IMR-90 (cell line): ENCODE results near the gene TERF2IP. TPM values are rescaled to one million over a fixed set of nuclear protein-coding genes. Genes with fewer than 3 reads are reported as not detected.

Experiments
- ATAC-seq: fragments of 200-7000 bp; cut with Tn5 transposase; 2 replicates; pipeline ENCODE4 v1.9.1; 2020; ENCODE audit warnings: low read depth, mild to moderate bottlenecking, moderate library complexity
- Bru-seq: library from RNA; stranded (reverse); fragments of 400-500 nt; gene quantifications from one replicate; lab custom pipeline; 2021; lab: Mats Ljungman, UMichigan
- BruChase-seq, 2 experiments: library from RNA; stranded (reverse); fragments of 400-500 nt; gene quantifications; one replicate each; lab custom pipeline; 2021; lab: Mats Ljungman, UMichigan
- BruUV-seq: library from RNA; stranded (reverse); fragments of 400-500 nt; replicated peaks from 2 replicates; lab custom pipeline; 2021; lab: Mats Ljungman, UMichigan
- CTCF ChIA-PET: fragments of 300-600 bp; formaldehyde crosslinking; extraction: SDS; loops from one replicate; lab custom pipeline; 2021; ENCODE audit warnings: antibody characterized with exemption; lab: Yijun Ruan, JAX
- POLR2A ChIA-PET: fragments of 300-600 bp; sonication (Branson Sonifier 250); formaldehyde crosslinking; loops from one replicate; lab custom pipeline; 2022; ENCODE audit warnings: antibody characterized with exemption; ENCODE audit not compliant: unreplicated experiment; lab: Charles Lee
- DNase-seq: peaks from one replicate; pipeline ENCODE4 v3.0.0; 2013
- H2AFZ ChIP-seq: replicated peaks from 2 replicates; pipeline ENCODE3; 2013; ENCODE audit warnings: low read length, mild to moderate bottlenecking; ENCODE audit not compliant: poor library complexity
- H2AK5ac ChIP-seq: 2 replicates; pipeline ENCODE4 v1.6.1; 2013; ENCODE audit warnings: low read depth, low read length, inconsistent platforms
- H2AK9ac ChIP-seq: replicated peaks from 2 replicates; pipeline ENCODE3; 2013; ENCODE audit warnings: mild to moderate bottlenecking, low read depth, low read length, moderate library complexity; ENCODE audit not compliant: poor library complexity
- H2BK120ac ChIP-seq: 2 replicates; pipeline ENCODE4 v1.6.1; 2013; ENCODE audit warnings: low read depth, low read length, inconsistent platforms
- H2BK15ac ChIP-seq: 3 replicates; pipeline ENCODE4 v1.6.1; 2013; ENCODE audit warnings: low read depth, low read length, inconsistent platforms
- H2BK20ac ChIP-seq: 2 replicates; pipeline ENCODE4 v1.6.1; 2013; ENCODE audit warnings: low read depth, mild to moderate bottlenecking, inconsistent platforms, low read length, moderate library complexity
- H2BK5ac ChIP-seq: 2 replicates; pipeline ENCODE4 v1.6.1; 2013; ENCODE audit warnings: mild to moderate bottlenecking, low read depth, low read length, inconsistent platforms; ENCODE audit not compliant: poor library complexity, severe bottlenecking
- H3K14ac ChIP-seq: replicated peaks from 2 replicates; pipeline ENCODE4 v1.6.1; 2013; ENCODE audit warnings: low read depth, low read length, inconsistent platforms
- H3K18ac ChIP-seq: 2 replicates; pipeline ENCODE4 v1.6.1; 2013; ENCODE audit warnings: low read depth, low read length, control low read depth
- H3K23ac ChIP-seq: 2 replicates; pipeline ENCODE4 v1.6.1; 2013; ENCODE audit warnings: low read depth, low read length, inconsistent platforms
- H3K27ac ChIP-seq: 2 replicates; pipeline ENCODE4 v1.5.1; 2013; ENCODE audit warnings: mild to moderate bottlenecking, control low read depth, low read length; ENCODE audit not compliant: insufficient read depth
- H3K27me3 ChIP-seq: 2 replicates; pipeline ENCODE4 v1.6.1; 2013; ENCODE audit warnings: low read length; ENCODE audit not compliant: control insufficient read depth, insufficient read depth
- H3K36me3 ChIP-seq: 2 replicates; pipeline ENCODE4 v1.6.1; 2013; ENCODE audit warnings: low read length, mixed read lengths; ENCODE audit not compliant: control insufficient read depth, insufficient read depth
- H3K4ac ChIP-seq: 2 replicates; pipeline ENCODE4 v1.6.1; 2013; ENCODE audit warnings: low read depth, low read length, inconsistent platforms
- H3K4me1 ChIP-seq: 2 replicates; pipeline ENCODE4 v1.6.1; 2013; ENCODE audit warnings: low read length, mixed read lengths; ENCODE audit not compliant: control insufficient read depth, insufficient read depth
- H3K4me2 ChIP-seq: 2 replicates; pipeline ENCODE4 v1.6.1; 2013; ENCODE audit warnings: low read depth, mild to moderate bottlenecking, control low read depth, low read length, moderate library complexity
- H3K4me3 ChIP-seq: 2 replicates; pipeline ENCODE4 v1.5.1; 2013; ENCODE audit warnings: low read depth, mild to moderate bottlenecking, control low read depth, low read length, moderate library complexity; ENCODE audit not compliant: insufficient read depth
- H3K56ac ChIP-seq: 2 replicates; pipeline ENCODE4 v1.6.1; 2013; ENCODE audit warnings: low read length, inconsistent platforms; ENCODE audit not compliant: insufficient read depth; ENCODE audit errors: extremely low read depth
- H3K79me1 ChIP-seq, 2 experiments: 2 replicates each; pipeline ENCODE4 v1.6.1; 2013; ENCODE audit warnings: low read length in 2 of 2, inconsistent platforms in 1 of 2, low read depth in 1 of 2
- H3K9ac ChIP-seq: 2 replicates; pipeline ENCODE4 v1.6.1; 2013; ENCODE audit warnings: low read depth, low read length, control low read depth
- H3K9me1 ChIP-seq: 2 replicates; pipeline ENCODE4 v1.6.1; 2013; ENCODE audit warnings: low read length, inconsistent platforms; ENCODE audit not compliant: insufficient read depth
- H3K9me3 ChIP-seq: 2 replicates; pipeline ENCODE4 v1.6.1; 2013; ENCODE audit warnings: low read length; ENCODE audit not compliant: control insufficient read depth, insufficient read depth
- H4K20me1 ChIP-seq: 2 replicates; pipeline ENCODE4 v1.6.1; 2013; ENCODE audit warnings: low read length, inconsistent platforms; ENCODE audit not compliant: insufficient read depth
- H4K5ac ChIP-seq: 2 replicates; pipeline ENCODE4 v1.6.1; 2013; ENCODE audit warnings: mild to moderate bottlenecking, low read depth, low read length, control low read depth
- H4K8ac ChIP-seq, 2 experiments: 2 replicates each; pipeline ENCODE4 v1.6.1; 2013; ENCODE audit warnings: low read depth in 2 of 2, low read length in 2 of 2, control low read depth in 1 of 2, inconsistent platforms in 1 of 2
- H4K91ac ChIP-seq: 2 replicates; pipeline ENCODE4 v1.6.1; 2013; ENCODE audit warnings: low read depth, low read length, inconsistent platforms; ENCODE audit not compliant: insufficient read depth
- BHLHE40 ChIP-seq: fragments of 150-350 bp; IDR thresholded peaks from 2 replicates; pipeline ENCODE4 v1.6.1; 2016; ENCODE audit warnings: mild to moderate bottlenecking, low read depth, low read length
- CEBPB ChIP-seq: IDR thresholded peaks from 2 replicates; pipeline ENCODE4 v1.6.1; 2012; ENCODE audit warnings: low read depth, low read length, improper control_type of control experiment
- CHD1 ChIP-seq: IDR thresholded peaks from 2 replicates; pipeline ENCODE4 v1.6.1; 2012; ENCODE audit warnings: low read depth, low read length, improper control_type of control experiment
- CTCF ChIP-seq: conservative IDR thresholded peaks from 2 replicates; pipeline ENCODE4 v1.5.1; 2012; ENCODE audit warnings: mild to moderate bottlenecking, low read depth, low read length, improper control_type of control experiment
- MAFK ChIP-seq: IDR thresholded peaks from 2 replicates; pipeline ENCODE4 v1.6.1; 2012; ENCODE audit warnings: low read depth, low read length, improper control_type of control experiment
- MAZ ChIP-seq: IDR thresholded peaks from 2 replicates; pipeline ENCODE4 v1.6.1; 2012; ENCODE audit warnings: low read depth, mild to moderate bottlenecking, low read length, improper control_type of control experiment, moderate library complexity, borderline replicate concordance
- MXI1 ChIP-seq: IDR thresholded peaks from 2 replicates; pipeline ENCODE4 v1.6.1; 2012; ENCODE audit warnings: low read depth, mild to moderate bottlenecking, low read length, moderate library complexity, borderline replicate concordance
- POLR2A ChIP-seq: IDR thresholded peaks from 2 replicates; pipeline ENCODE4 v1.6.1; 2012; ENCODE audit warnings: mild to moderate bottlenecking, low read depth, low read length
- RAD21 ChIP-seq: IDR thresholded peaks from 2 replicates; pipeline ENCODE4 v1.6.1; 2012; ENCODE audit warnings: low read length, improper control_type of control experiment
- RCOR1 ChIP-seq: IDR thresholded peaks from 2 replicates; pipeline ENCODE4 v1.6.1; 2012; ENCODE audit warnings: mild to moderate bottlenecking, low read length, improper control_type of control experiment; ENCODE audit not compliant: insufficient replicate concordance
- USF2 ChIP-seq: fragments of 150-350 bp; IDR thresholded peaks from 2 replicates; pipeline ENCODE4 v1.6.1; 2017; ENCODE audit warnings: mild to moderate bottlenecking, antibody characterized with exemption, low read length, low read depth
- WGBS, 2 experiments: methylation state at CpG; one replicate each; pipeline versions ENCODE4 v1.1.5 to v1.1.7; 2013; ENCODE audit warnings: missing lambda C conversion rate in 2 of 2; ENCODE audit not compliant: insufficient read length in 1 of 2; ENCODE audit errors: extremely low coverage in 2 of 2; 5-methylcytosine and 5-hydroxymethylcytosine counted together
- dilution Hi-C: fragments of 300-500 bp; cut with HindIII; formaldehyde crosslinking; loops from one replicate; pipeline ENCODE4 v1.14.3; 2018; ENCODE audit warnings: low sequenced_read_pairs; ENCODE audit not compliant: unreplicated experiment
- in situ Hi-C: fragments of 300-500 bp; cut with MboI; formaldehyde crosslinking; loops from 3 replicates; pipeline ENCODE4 v1.14.3; 2019; ENCODE audit warnings: low sequenced_read_pairs, inconsistent platforms, mixed read lengths
- intact Hi-C: fragments of 100-400 bp; cut with micrococcal nuclease; formaldehyde crosslinking; loops from 2 replicates; pipeline ENCODE4 v1.10.0; 2022
- long read RNA-seq: library from polyadenylated mRNA; unstranded; transcript quantifications from one replicate; pipeline ENCODE4 v2.0.0, GENCODE V29; 2021; ENCODE audit not compliant: unreplicated experiment
- polyA plus RNA-seq, 3 experiments: library from polyadenylated mRNA; depleted of rRNA; stranded (reverse); fragments of >200 nt; gene quantifications; 2 replicates each; pipeline ENCODE4 v1.2.3, GENCODE V29; 2012; ENCODE audit warnings: low replicate concordance in 1 of 3
- total RNA-seq: library from RNA; depleted of rRNA; stranded (reverse); fragments of >200 nt; gene quantifications from 2 replicates; pipeline ENCODE4 v1.2.3, GENCODE V29; 2012; rRNA removed

Gene TERF2IP
- total RNA-seq (15.4 and 25.6 TPM in 2 replicates), polyA plus RNA-seq (2012; rRNA removed) (32.5 and 35.2 TPM in 2 replicates), Bru-seq, nascent RNA (percentile 91 among the genes with signal in this experiment), BruChase-seq, experiment 1, labeled RNA remaining after a 6-hour chase (percentile 85 among the genes with signal in this experiment), BruChase-seq, experiment 2, labeled RNA remaining after a 2-hour chase (percentile 90 among the genes with signal in this experiment)
- polyA plus RNA-seq (2012; cell fraction: cytosol; rRNA removed), result 24.6 and 30.8 TPM in 2 replicates
- polyA plus RNA-seq (2012; cell fraction: nucleus; rRNA removed; ENCODE audit: low replicate concordance), result 19.4 and 22.6 TPM in 2 replicates
- long read RNA-seq, transcript TERF2IP-201 (3 exons, 2,118 nt), result major isoform, 162 of 176 reads
- long read RNA-seq, partial matches to known transcripts, result 4 of 176 reads
- long read RNA-seq, other reads (novel, unspliced or antisense), result 9 of 176 reads

- intact Hi-C loops, result loop anchor here (1.0 to 10.0 kb wide), 2 partner anchors 117 to 1527 kb away; no protein-coding TSS in a partner anchor
- H4K8ac ChIP-seq, result peak within 1 kb of the TSS; percentile 82 to 90
- H3K23ac ChIP-seq, result peak within 1 kb of the TSS; percentile 86
- H4K5ac ChIP-seq, result peak within 1 kb of the TSS; percentile 95
- H3K27me3 ChIP-seq, result no peaks in the 10 kb centered on the region
- peak within 1 kb of the TSS; percentile 99 for H3K9ac ChIP-seq
- H2AFZ ChIP-seq, result peak within 1 kb of the TSS; percentile 92
- no peak within 1 kb of the TSS; the same call in 2 of the 3 replicates for H2BK15ac ChIP-seq
- peaks cover 7% of the 10 kb centered on the region for H3K36me3 ChIP-seq
- peak; percentile 92 for ATAC-seq
- peak within 1 kb of the TSS; percentile 86 for H2BK5ac ChIP-seq
- H3K56ac ChIP-seq, result peak within 1 kb of the TSS; percentile 89
- H3K18ac ChIP-seq, result peak within 1 kb of the TSS; percentile 98
- dilution Hi-C loops, result no loop called here
- WGBS, 2 experiments, result 2% methylated on average over 41 of the region's 76 CpGs; no CpG with 5 or more reads in 1 of the 2 experiments
- TSS peak; percentile 93 for BruUV-seq
- H4K20me1 ChIP-seq, result peaks cover 46% of the 10 kb centered on the region
- in situ Hi-C loops, result loop anchor here (10.0 kb wide), 1 partner anchor 117 kb away; no protein-coding TSS in a partner anchor
- peak within 1 kb of the TSS; percentile 98 for H3K4me2 ChIP-seq
- H3K9me3 ChIP-seq, result no peaks in the 10 kb centered on the region
- H2BK20ac ChIP-seq, result no peak within 1 kb of the TSS
- peak; percentile 91 for DNase-seq
- ChIA-PET POLR2A (interaction anchor here (0.5 to 1.1 kb wide), 3 partner anchors 41 to 95 kb away, joined by 3 to 9 read pairs (median 4); no protein-coding TSS in a partner anchor), CTCF (interaction anchor here (1.1 to 1.5 kb wide), 3 partner anchors 116 to 175 kb away, joined by 3 to 4 read pairs (median 3); no protein-coding TSS in a partner anchor)
- H4K91ac ChIP-seq, result peak within 1 kb of the TSS; percentile 81
- peak within 1 kb of the TSS; percentile 96 for H3K27ac ChIP-seq
- H3K4me3 ChIP-seq, result peak within 1 kb of the TSS; percentile 85
- TF ChIP-seq MAFK (no peak), BHLHE40 (0 out of 2 replicates have a peak, but pooled peaks have one; percentile 6), RCOR1 (no peak), POLR2A (peak; percentile 95), CEBPB (no peak), CHD1 (peak; percentile 48; the same call in 1 of the 2 replicates), CTCF (no peak), MXI1 (no peak; the same call in 1 of the 2 replicates), MAZ (peak; percentile 91; the same call in 1 of the 2 replicates), RAD21 (no peak), USF2 (no peak)
- peaks cover 5% of the 10 kb centered on the region; the same call in 1 of the 2 replicates for H3K4me1 ChIP-seq
- peak within 1 kb of the TSS; percentile 80 for H2AK5ac ChIP-seq
- H3K14ac ChIP-seq, result peak within 1 kb of the TSS; percentile 91
- peak within 1 kb of the TSS; percentile 60 for H2BK120ac ChIP-seq
- peak within 1 kb of the TSS; percentile 90 for H2AK9ac ChIP-seq
- H3K4ac ChIP-seq, result peak within 1 kb of the TSS; percentile 85
- peaks cover 5% of the 10 kb centered on the region; the same call in 1 of the 2 replicates for H3K9me1 ChIP-seq
- H3K79me1 ChIP-seq, result peaks cover 6 to 46% of the 10 kb centered on the region in 2 experiments; a peak in 2 of 4 replicates
Observed at GRCh38 chr16:75647492-75648264, at the start of gene TERF2IP, which contains the start of gene KARS1. TSS of gene TERF2IP (plus strand) at chr16:75647773. CDS start at chr16:75647883, 110 bp downstream. TSS of gene KARS1 (minus strand) at chr16:75647665. CDS start at chr16:75647639, 26 bp downstream.
